ENCODE results near the gene FBXO48. TPM values are rescaled to one million over a fixed set of nuclear protein-coding genes. Genes with fewer than 3 reads are reported as not detected.

FBXO48 gene
- 1.3 TPM for polyA plus RNA-seq (2013)

- DNase-seq: peak; percentile 99 to 100 (median 99)
- Histone ChIP-seq H3K36me3 (ENCODE audit: control insufficient read depth in 4 of 4, insufficient read depth in 4 of 4, low read length in 3 of 4) (peaks cover 0 to 3% (median 0%) of the 10 kb centered on the region in 4 experiments), H3K9me3 (ENCODE audit: control extremely low read depth in 1 of 5, control insufficient read depth in 4 of 5, insufficient read depth in 2 of 5, low read depth in 1 of 5, low read length in 4 of 5) (no peaks in the 10 kb centered on the region), H3K4me3 (ENCODE audit: control insufficient read depth in 1 of 7, extremely low read depth in 1 of 7, insufficient read depth in 4 of 7, low read depth in 2 of 7, low read length in 6 of 7) (peak within 1 kb of the TSS; percentile 79 to 98 (median 96)), H3K27ac (ENCODE audit: insufficient read depth in 1 of 2, low read depth in 1 of 2, low read length in 2 of 2, poor library complexity in 1 of 2, severe bottlenecking in 2 of 2) (peak within 1 kb of the TSS; percentile 91 to 96), H3K27me3 (replicated peaks in 2 of 5; ENCODE audit: control insufficient read depth in 4 of 5, insufficient read depth in 5 of 5, low read length in 4 of 5) (no peaks in the 10 kb centered on the region), H3K4me1 (ENCODE audit: control extremely low read depth in 1 of 4, control insufficient read depth in 4 of 4, insufficient read depth in 4 of 4, low read length in 3 of 4) (peaks cover 2 to 29% (median 18%) of the 10 kb centered on the region in 4 experiments)
- ChIA-PET POLR2A (interaction anchor here (1.3 kb wide), 1 partner anchor 14 kb away, joined by 3 read pairs; no protein-coding TSS in a partner anchor), CTCF (interaction anchor here (0.7 to 2.3 kb wide), 10 partner anchors 11 to 457 kb away, joined by 3 to 14 read pairs (median 4); no protein-coding TSS in a partner anchor)
- under 1% methylated on average over 62 of the region's 82 CpGs for WGBS (ENCODE audit: insufficient coverage)
Observed at GRCh38 chr2:68467077-68467960, at the start of gene FBXO48, which contains the start of gene APLF. FBXO48 (minus strand) TSS chr2:68467294; CDS start chr2:68465145, 2,149 bp downstream. APLF (plus strand) TSS chr2:68467585; CDS start chr2:68467732, 147 bp downstream.

- H3K4me1 ChIP-seq (ENCODE audit: control extremely low read depth in 1 of 4, control insufficient read depth in 4 of 4, insufficient read depth in 4 of 4, low read length in 3 of 4): peaks cover 0 to 2% (median 0%) of the 10 kb centered on the region in 4 experiments
- H3K36me3 ChIP-seq (ENCODE audit: control insufficient read depth in 4 of 4, insufficient read depth in 4 of 4, low read length in 3 of 4): no peaks in the 10 kb centered on the region
- H3K4me3 ChIP-seq (ENCODE audit: control insufficient read depth in 1 of 7, extremely low read depth in 1 of 7, insufficient read depth in 4 of 7, low read depth in 2 of 7, low read length in 6 of 7): no peak overlapping the region
- 100% methylated on average over 1 of the region's 5 CpGs for WGBS (ENCODE audit: insufficient coverage)
- H3K27me3 ChIP-seq (replicated peaks in 2 of 5; ENCODE audit: control insufficient read depth in 4 of 5, insufficient read depth in 5 of 5, low read length in 4 of 5): no peaks in the 10 kb centered on the region
- H3K9me3 ChIP-seq (ENCODE audit: control extremely low read depth in 1 of 5, control insufficient read depth in 4 of 5, insufficient read depth in 2 of 5, low read depth in 1 of 5, low read length in 4 of 5): peaks cover 0 to 4% (median 0%) of the 10 kb centered on the region in 5 experiments
- H3K27ac ChIP-seq (ENCODE audit: insufficient read depth in 1 of 2, low read depth in 1 of 2, low read length in 2 of 2, poor library complexity in 1 of 2, severe bottlenecking in 2 of 2): no peak overlapping the region
- CTCF ChIA-PET: interaction anchor here (1.0 to 1.5 kb wide), 3 partner anchors 9 to 78 kb away, joined by 3 to 4 read pairs (median 3); no protein-coding TSS in a partner anchor
- POLR2A ChIA-PET: no interaction called here
- peak in 2 of 3 donors; percentile 53 to 68 for DNase-seq
Observed at GRCh38 chr2:68516051-68516955, 49.2 kb upstream of the FBXO48 start.

- DNase-seq: no peak
- ChIA-PET CTCF (no interaction called here), POLR2A (no interaction called here)
- Histone ChIP-seq H3K36me3 (ENCODE audit: control insufficient read depth in 4 of 4, insufficient read depth in 4 of 4, low read length in 3 of 4) (no peaks in the 10 kb centered on the region), H3K27me3 (replicated peaks in 2 of 5; ENCODE audit: control insufficient read depth in 4 of 5, insufficient read depth in 5 of 5, low read length in 4 of 5) (no peaks in the 10 kb centered on the region), H3K4me1 (ENCODE audit: control extremely low read depth in 1 of 4, control insufficient read depth in 4 of 4, insufficient read depth in 4 of 4, low read length in 3 of 4) (peaks cover 0 to 2% (median 0%) of the 10 kb centered on the region in 4 experiments), H3K9me3 (ENCODE audit: control extremely low read depth in 1 of 5, control insufficient read depth in 4 of 5, insufficient read depth in 2 of 5, low read depth in 1 of 5, low read length in 4 of 5) (peaks cover 0 to 4% (median 0%) of the 10 kb centered on the region in 5 experiments), H3K4me3 (ENCODE audit: control insufficient read depth in 1 of 7, extremely low read depth in 1 of 7, insufficient read depth in 4 of 7, low read depth in 2 of 7, low read length in 6 of 7) (no peak overlapping the region), H3K27ac (ENCODE audit: insufficient read depth in 1 of 2, low read depth in 1 of 2, low read length in 2 of 2, poor library complexity in 1 of 2, severe bottlenecking in 2 of 2) (no peak overlapping the region)
- 100% methylated on average over 2 of the region's 2 CpGs for WGBS (ENCODE audit: insufficient coverage)
Observed at GRCh38 chr2:68514316-68514929, 47.3 kb upstream of the FBXO48 start.

- Histone ChIP-seq H3K36me3 (ENCODE audit: control insufficient read depth in 4 of 4, insufficient read depth in 4 of 4, low read length in 3 of 4) (no peaks in the 10 kb centered on the region), H3K9me3 (ENCODE audit: control extremely low read depth in 1 of 5, control insufficient read depth in 4 of 5, insufficient read depth in 2 of 5, low read depth in 1 of 5, low read length in 4 of 5) (peaks cover 0 to 4% (median 0%) of the 10 kb centered on the region in 5 experiments), H3K4me3 (ENCODE audit: control insufficient read depth in 1 of 7, extremely low read depth in 1 of 7, insufficient read depth in 4 of 7, low read depth in 2 of 7, low read length in 6 of 7) (no peak overlapping the region), H3K27me3 (replicated peaks in 2 of 5; ENCODE audit: control insufficient read depth in 4 of 5, insufficient read depth in 5 of 5, low read length in 4 of 5) (no peaks in the 10 kb centered on the region), H3K4me1 (ENCODE audit: control extremely low read depth in 1 of 4, control insufficient read depth in 4 of 4, insufficient read depth in 4 of 4, low read length in 3 of 4) (peaks cover 0 to 4% (median 0%) of the 10 kb centered on the region in 4 experiments), H3K27ac (ENCODE audit: insufficient read depth in 1 of 2, low read depth in 1 of 2, low read length in 2 of 2, poor library complexity in 1 of 2, severe bottlenecking in 2 of 2) (no peak overlapping the region)
- ChIA-PET POLR2A (no interaction called here), CTCF (no interaction called here)
- peak in 1 of 3 donors; percentile 32 for DNase-seq
- WGBS (ENCODE audit: insufficient coverage): no CpG with 5 or more reads among the region's 1 CpG
Observed at GRCh38 chr2:68512966-68513365, 45.9 kb upstream of the FBXO48 start.

GRCh38 chr2:68512326-68512725 is 45.2 kb upstream of the FBXO48 start:
- POLR2A ChIA-PET: no interaction called here
- peaks cover 0 to 4% (median 0%) of the 10 kb centered on the region in 5 experiments for H3K9me3 ChIP-seq (ENCODE audit: control extremely low read depth in 1 of 5, control insufficient read depth in 4 of 5, insufficient read depth in 2 of 5, low read depth in 1 of 5, low read length in 4 of 5)
- H3K4me3 ChIP-seq (ENCODE audit: control insufficient read depth in 1 of 7, extremely low read depth in 1 of 7, insufficient read depth in 4 of 7, low read depth in 2 of 7, low read length in 6 of 7): no peak overlapping the region
- no peak overlapping the region for H3K27ac ChIP-seq (ENCODE audit: insufficient read depth in 1 of 2, low read depth in 1 of 2, low read length in 2 of 2, poor library complexity in 1 of 2, severe bottlenecking in 2 of 2)
- peaks cover 0 to 6% (median 0%) of the 10 kb centered on the region in 4 experiments for H3K4me1 ChIP-seq (ENCODE audit: control extremely low read depth in 1 of 4, control insufficient read depth in 4 of 4, insufficient read depth in 4 of 4, low read length in 3 of 4)
- no peaks in the 10 kb centered on the region for H3K36me3 ChIP-seq (ENCODE audit: control insufficient read depth in 4 of 4, insufficient read depth in 4 of 4, low read length in 3 of 4)
- no CpG with 5 or more reads among the region's 3 CpGs for WGBS (ENCODE audit: insufficient coverage)
- no peak for DNase-seq
- H3K27me3 ChIP-seq (replicated peaks in 2 of 5; ENCODE audit: control insufficient read depth in 4 of 5, insufficient read depth in 5 of 5, low read length in 4 of 5): no peaks in the 10 kb centered on the region
- CTCF ChIA-PET: no interaction called here

GRCh38 chr2:68506170-68506569 is 39.1 kb upstream of the FBXO48 start:
- Histone ChIP-seq H3K4me1 (ENCODE audit: control extremely low read depth in 1 of 4, control insufficient read depth in 4 of 4, insufficient read depth in 4 of 4, low read length in 3 of 4) (peaks cover 6 to 25% (median 12%) of the 10 kb centered on the region in 4 experiments), H3K27ac (ENCODE audit: insufficient read depth in 1 of 2, low read depth in 1 of 2, low read length in 2 of 2, poor library complexity in 1 of 2, severe bottlenecking in 2 of 2) (no peak overlapping the region), H3K36me3 (ENCODE audit: control insufficient read depth in 4 of 4, insufficient read depth in 4 of 4, low read length in 3 of 4) (no peaks in the 10 kb centered on the region), H3K4me3 (ENCODE audit: control insufficient read depth in 1 of 7, extremely low read depth in 1 of 7, insufficient read depth in 4 of 7, low read depth in 2 of 7, low read length in 6 of 7) (peak overlapping the region in 2 of 7 experiments; percentile 8 to 48), H3K27me3 (replicated peaks in 2 of 5; ENCODE audit: control insufficient read depth in 4 of 5, insufficient read depth in 5 of 5, low read length in 4 of 5) (no peaks in the 10 kb centered on the region), H3K9me3 (ENCODE audit: control extremely low read depth in 1 of 5, control insufficient read depth in 4 of 5, insufficient read depth in 2 of 5, low read depth in 1 of 5, low read length in 4 of 5) (no peaks in the 10 kb centered on the region)
- peak; percentile 23 to 76 (median 60) for DNase-seq
- ChIA-PET CTCF (interaction anchor here (0.7 to 2.0 kb wide), 8 partner anchors 10 to 186 kb away, joined by 3 to 5 read pairs (median 4); no protein-coding TSS in a partner anchor), POLR2A (interaction anchor here (0.6 kb wide), 1 partner anchor 38 kb away, joined by 5 read pairs; no protein-coding TSS in a partner anchor)
- 0% methylated on average over 2 of the region's 3 CpGs for WGBS (ENCODE audit: insufficient coverage)

Data from common myeloid progenitor, CD34-positive (primary cell).